B cell (primary cell): ENCODE data around the gene FANCC. TPM values are rescaled to one million over a fixed set of nuclear protein-coding genes. Genes with fewer than 3 reads are reported as not detected.

Source experiments
- ATAC-seq: fragments of 200-7000 bp; cut with Tn5 transposase; one replicate; pipeline ENCODE4 v1.10.0; 2021; ENCODE audit warnings: low read depth, mild to moderate bottlenecking, moderate number of reproducible peaks, moderate library complexity
- CTCF ChIA-PET: fragments of 350-600 bp; sonication (Branson Sonifier 250); formaldehyde crosslinking; loops from one replicate; lab custom pipeline; 2021; ENCODE audit warnings: antibody characterized with exemption, inconsistent platforms; lab: Charles Lee
- POLR2A ChIA-PET: fragments of 350-600 bp; sonication (Branson Sonifier 250); formaldehyde crosslinking; loops from one replicate; lab custom pipeline; 2021; ENCODE audit warnings: antibody characterized with exemption; lab: Charles Lee
- DNase-seq: peaks from one replicate; pipeline ENCODE4 v3.0.0; 2013
- H2AFZ ChIP-seq: 2 replicates; pipeline ENCODE4 v1.6.1; 2012; ENCODE audit warnings: mild to moderate bottlenecking, low read depth, low read length; ENCODE audit not compliant: insufficient read depth, poor library complexity, severe bottlenecking
- H3K27ac ChIP-seq, 2 donors: 1 replicate in 1 of 2; 2 replicates in 1 of 2; pipeline ENCODE4 v1.5.1; 2012 to 2013; ENCODE audit warnings: low read length in 2 of 2, mild to moderate bottlenecking in 2 of 2, moderate library complexity in 1 of 2
- H3K27me3 ChIP-seq, 4 experiments: fragments of 200-600 bp in 1 of 4; sonication (generic) in 1 of 4; replicated peaks in 1 of 4; 1 replicate in 2 of 4; 2 replicates in 2 of 4; pipeline versions ENCODE4 v1.6.1 to v1.7.0; 2013 to 2016; ENCODE audit warnings: low read length in 3 of 4, mild to moderate bottlenecking in 2 of 4, mixed read lengths in 1 of 4, moderate library complexity in 1 of 4; ENCODE audit not compliant: insufficient read depth in 4 of 4, control insufficient read depth in 3 of 4; ENCODE audit errors: control extremely low read depth in 1 of 4
- H3K36me3 ChIP-seq, 2 experiments: replicated peaks in 1 of 2; 1 replicate in 1 of 2; 2 replicates in 1 of 2; pipeline versions ENCODE4 v1.6.1 to v1.7.1; 2013; ENCODE audit warnings: low read length in 1 of 2; ENCODE audit not compliant: insufficient read depth in 2 of 2, control insufficient read depth in 1 of 2; ENCODE audit errors: control extremely low read depth in 1 of 2, extremely low read depth in 1 of 2
- H3K4me1 ChIP-seq, 2 donors: fragments of 200-600 bp in 1 of 2; sonication (generic) in 1 of 2; 1 replicate in 1 of 2; 2 replicates in 1 of 2; pipeline versions ENCODE4 v1.5.1 to v1.6.1; 2013 to 2017; ENCODE audit warnings: low read length in 2 of 2; ENCODE audit not compliant: control insufficient read depth in 2 of 2, insufficient read depth in 2 of 2
- H3K4me2 ChIP-seq: replicated peaks from 2 replicates; pipeline ENCODE3; 2012; ENCODE audit warnings: mild to moderate bottlenecking, low read depth, low read length; ENCODE audit not compliant: poor library complexity, severe bottlenecking
- H3K4me3 ChIP-seq, 5 experiments: fragments of 200-600 bp in 1 of 5; sonication (generic) in 1 of 5; 1 replicate in 3 of 5; 2 replicates in 2 of 5; pipeline versions ENCODE4 v1.5.1 to v1.7.0; 2011 to 2016; ENCODE audit warnings: low read length in 4 of 5, mild to moderate bottlenecking in 4 of 5, low read depth in 2 of 5, control low read depth in 1 of 5, moderate library complexity in 1 of 5; ENCODE audit not compliant: insufficient read depth in 1 of 5; ENCODE audit errors: control extremely low read depth in 1 of 5, extremely low read depth in 1 of 5
- H3K79me2 ChIP-seq: fragments of 200-600 bp; sonication (generic); one replicate; pipeline ENCODE4 v1.6.0; 2016; ENCODE audit warnings: low read length; ENCODE audit not compliant: control insufficient read depth, insufficient read depth
- H3K9ac ChIP-seq: fragments of 200-600 bp; sonication (generic); 2 replicates; pipeline ENCODE4 v1.6.1; 2017; ENCODE audit warnings: mild to moderate bottlenecking, low read length, moderate library complexity
- H3K9me3 ChIP-seq, 3 donors: one replicate each; pipeline versions ENCODE4 v1.6.1 to v1.7.1; 2013; ENCODE audit warnings: low read length in 2 of 3; ENCODE audit not compliant: control insufficient read depth in 2 of 3, insufficient read depth in 1 of 3; ENCODE audit errors: control extremely low read depth in 1 of 3
- H4K20me1 ChIP-seq: 2 replicates; pipeline ENCODE4 v1.6.0; 2012; ENCODE audit warnings: mild to moderate bottlenecking, low read length; ENCODE audit not compliant: insufficient read depth, control insufficient read depth, poor library complexity, severe bottlenecking
- H3K27ac Mint-ChIP-seq: one replicate; pipeline ENCODE4 v1.8.0; 2021; ENCODE audit warnings: mixed read lengths
- H3K27me3 Mint-ChIP-seq: one replicate; pipeline ENCODE4 v1.8.0; 2021; ENCODE audit warnings: mixed read lengths
- H3K4me1 Mint-ChIP-seq: one replicate; pipeline ENCODE4 v1.8.0; 2021; ENCODE audit warnings: mixed read lengths
- H3K4me3 Mint-ChIP-seq: one replicate; pipeline ENCODE4 v1.8.0; 2021; ENCODE audit warnings: mixed read lengths
- H3K9me3 Mint-ChIP-seq: one replicate; pipeline ENCODE4 v1.8.0; 2022; ENCODE audit warnings: mixed read lengths; ENCODE audit not compliant: insufficient read depth
- EZH2 ChIP-seq: IDR thresholded peaks from 2 replicates; pipeline ENCODE4 v1.6.1; 2012; ENCODE audit warnings: borderline replicate concordance, low read depth, mild to moderate bottlenecking, moderate library complexity, low read length; ENCODE audit not compliant: insufficient read depth, poor library complexity, severe bottlenecking
- WGBS: methylation state at CpG from one replicate; pipeline ENCODE4 v1.1.5; 2013; ENCODE audit warnings: missing lambda C conversion rate; ENCODE audit not compliant: insufficient coverage; 5-methylcytosine and 5-hydroxymethylcytosine counted together
- intact Hi-C: fragments of 100-400 bp; cut with micrococcal nuclease; formaldehyde crosslinking; loops from one replicate; pipeline ENCODE4 v1.10.0; 2022
- polyA plus RNA-seq: library from polyadenylated mRNA; depleted of rRNA; stranded (reverse); fragments of >200 nt; gene quantifications from 2 replicates; pipeline ENCODE4 v1.2.3, GENCODE V29; 2012
- total RNA-seq, 2 donors: library from RNA; stranded (reverse); fragments of 120-200 nt in 1 of 2; gene quantifications; 1 replicate in 1 of 2; 2 replicates in 1 of 2; pipeline versions ENCODE4 v1.2.3 to v1.2.4, GENCODE V29; 2013 to 2022
- TF ChIP-seq, protein P1 (sequence below): fragments of 200-600 bp; IDR thresholded peaks from one replicate; pipeline ENCODE4 v1.8.0; 2022; ENCODE audit warnings: antibody characterized with exemption, mild to moderate bottlenecking

FANCC gene
- total and polyA plus RNA-seq, 2 donors (not counting 1 experiment from before 2014, with no cell fraction given) = 1.8 to 11.1 TPM

DNA sequence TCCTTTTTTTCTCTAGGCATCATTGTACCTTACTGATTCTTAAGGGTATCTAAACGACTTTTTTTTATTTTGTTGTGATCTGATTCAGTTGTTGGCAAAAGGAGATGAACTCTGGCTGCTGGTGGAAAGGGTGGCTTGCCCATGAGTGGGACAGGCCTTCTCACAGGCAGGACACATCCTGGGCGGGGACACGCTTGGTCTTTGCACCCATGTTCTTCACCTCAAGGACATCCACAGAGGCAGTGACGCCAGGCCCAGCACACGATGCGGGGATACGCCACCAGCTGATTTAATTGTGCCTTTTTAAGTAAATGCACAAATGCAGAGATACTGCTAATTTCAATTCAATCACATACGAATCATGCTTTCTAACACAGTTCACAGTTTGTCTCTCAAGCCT, 208.1 kb downstream of the FANCC start:
- no peak for ATAC-seq
- Mint-ChIP-seq H3K4me1 (no peaks in the 10 kb centered on the region), H3K4me3 (no peak overlapping the region), H3K27me3 (no peaks in the 10 kb centered on the region), H3K27ac (no peak overlapping the region), H3K9me3 (no peaks in the 10 kb centered on the region)
- Histone ChIP-seq H4K20me1 (no peaks in the 10 kb centered on the region), H3K36me3 (no peaks in the 10 kb centered on the region), H3K79me2 (no peaks in the 10 kb centered on the region), H3K4me2 (no peak overlapping the region), H3K27ac (no peak overlapping the region), H3K9ac (no peak overlapping the region), H3K27me3 (no peaks in the 10 kb centered on the region), H2AFZ (no peak overlapping the region), H3K4me3 (no peak overlapping the region), H3K4me1 (no peaks in the 10 kb centered on the region), H3K9me3 (no peaks in the 10 kb centered on the region)
- ChIA-PET POLR2A (no interaction called here), CTCF (no interaction called here)
- no peak for TF ChIP-seq EZH2
- TF ChIP-seq, protein P1, sequence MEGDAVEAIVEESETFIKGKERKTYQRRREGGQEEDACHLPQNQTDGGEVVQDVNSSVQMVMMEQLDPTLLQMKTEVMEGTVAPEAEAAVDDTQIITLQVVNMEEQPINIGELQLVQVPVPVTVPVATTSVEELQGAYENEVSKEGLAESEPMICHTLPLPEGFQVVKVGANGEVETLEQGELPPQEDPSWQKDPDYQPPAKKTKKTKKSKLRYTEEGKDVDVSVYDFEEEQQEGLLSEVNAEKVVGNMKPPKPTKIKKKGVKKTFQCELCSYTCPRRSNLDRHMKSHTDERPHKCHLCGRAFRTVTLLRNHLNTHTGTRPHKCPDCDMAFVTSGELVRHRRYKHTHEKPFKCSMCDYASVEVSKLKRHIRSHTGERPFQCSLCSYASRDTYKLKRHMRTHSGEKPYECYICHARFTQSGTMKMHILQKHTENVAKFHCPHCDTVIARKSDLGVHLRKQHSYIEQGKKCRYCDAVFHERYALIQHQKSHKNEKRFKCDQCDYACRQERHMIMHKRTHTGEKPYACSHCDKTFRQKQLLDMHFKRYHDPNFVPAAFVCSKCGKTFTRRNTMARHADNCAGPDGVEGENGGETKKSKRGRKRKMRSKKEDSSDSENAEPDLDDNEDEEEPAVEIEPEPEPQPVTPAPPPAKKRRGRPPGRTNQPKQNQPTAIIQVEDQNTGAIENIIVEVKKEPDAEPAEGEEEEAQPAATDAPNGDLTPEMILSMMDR = no peak
- 98% methylated on average over 8 of the region's 8 CpGs for WGBS
- no peak for DNase-seq
- intact Hi-C loops = no loop called here

DNA sequence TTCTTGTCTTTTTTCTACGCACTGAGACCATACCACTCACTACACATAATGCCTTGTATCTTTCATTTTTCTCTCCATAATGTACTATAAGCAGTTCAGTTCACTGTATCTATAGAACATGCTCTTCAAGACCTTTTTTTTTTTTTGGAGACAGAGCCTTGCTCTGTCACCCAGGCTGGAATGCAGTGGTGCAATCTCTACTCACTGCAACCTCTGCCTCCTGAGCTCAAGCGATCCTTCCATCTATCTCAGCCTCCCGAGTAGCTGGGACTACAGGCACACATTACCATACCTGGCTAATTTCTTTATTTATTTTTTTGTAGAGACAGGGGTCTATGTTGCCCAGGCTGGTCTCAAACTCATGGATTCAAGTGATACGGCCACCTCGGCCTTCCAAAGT, 208.7 kb downstream of the FANCC start:
- CTCF ChIA-PET = no interaction called here
- Histone ChIP-seq H3K79me2 (no peaks in the 10 kb centered on the region), H3K4me3 (no peak overlapping the region), H3K27me3 (no peaks in the 10 kb centered on the region), H2AFZ (no peak overlapping the region), H3K27ac (no peak overlapping the region), H3K4me1 (no peaks in the 10 kb centered on the region), H4K20me1 (no peaks in the 10 kb centered on the region), H3K4me2 (no peak overlapping the region), H3K9me3 (no peaks in the 10 kb centered on the region), H3K36me3 (no peaks in the 10 kb centered on the region), H3K9ac (no peak overlapping the region)
- Mint-ChIP-seq H3K27ac (no peak overlapping the region), H3K9me3 (no peaks in the 10 kb centered on the region), H3K4me1 (no peaks in the 10 kb centered on the region), H3K4me3 (no peak overlapping the region), H3K27me3 (no peaks in the 10 kb centered on the region)
- intact Hi-C loops = no loop called here
- 100% methylated on average over 3 of the region's 5 CpGs for WGBS
- POLR2A ChIA-PET = no interaction called here
- ATAC-seq (no peak), DNase-seq (no peak)
- TF ChIP-seq, protein P1 = no peak
- no peak for TF ChIP-seq EZH2
